RPMI8226 (cell line): ENCODE measurements around the gene ADRA2B.
A peak's percentile ranks its signal among the peaks of the same experiment; 100 is the strongest.

Experiments used
- DNase-seq: peaks from one replicate; pipeline ENCODE4 v3.0.0-alpha.2; 2015

Gene ADRA2B

DNA sequence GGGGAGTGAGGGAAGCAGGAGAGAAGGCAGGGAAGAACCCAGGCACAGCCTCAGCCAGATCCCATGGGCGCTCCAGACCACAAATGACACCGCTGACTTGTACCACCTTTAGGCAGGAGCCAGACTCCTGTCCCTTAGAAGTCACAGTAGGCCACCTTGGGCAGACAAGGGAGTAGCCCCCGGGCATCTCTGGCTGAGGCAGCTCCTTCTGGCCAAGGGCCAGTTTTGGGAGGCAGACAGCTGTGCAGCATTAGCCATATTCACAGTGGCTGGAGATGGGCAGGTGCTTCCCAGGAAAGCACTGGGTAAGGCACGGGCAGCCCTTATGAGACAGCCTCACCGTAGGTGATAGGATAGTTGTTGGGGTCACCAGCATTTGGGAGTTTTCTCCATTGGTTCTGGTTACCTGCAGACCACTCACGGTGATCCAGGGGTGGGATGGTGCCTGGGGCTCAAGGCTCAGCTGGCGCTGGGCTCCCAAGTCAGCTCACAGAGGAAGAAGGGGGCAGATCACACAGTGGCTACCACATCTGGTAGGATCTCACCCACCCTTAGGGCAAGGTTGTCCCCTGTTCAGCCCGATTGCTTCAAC is 19.9 kb upstream of the ADRA2B start:
- DNase-seq: peak; percentile 52

DNA sequence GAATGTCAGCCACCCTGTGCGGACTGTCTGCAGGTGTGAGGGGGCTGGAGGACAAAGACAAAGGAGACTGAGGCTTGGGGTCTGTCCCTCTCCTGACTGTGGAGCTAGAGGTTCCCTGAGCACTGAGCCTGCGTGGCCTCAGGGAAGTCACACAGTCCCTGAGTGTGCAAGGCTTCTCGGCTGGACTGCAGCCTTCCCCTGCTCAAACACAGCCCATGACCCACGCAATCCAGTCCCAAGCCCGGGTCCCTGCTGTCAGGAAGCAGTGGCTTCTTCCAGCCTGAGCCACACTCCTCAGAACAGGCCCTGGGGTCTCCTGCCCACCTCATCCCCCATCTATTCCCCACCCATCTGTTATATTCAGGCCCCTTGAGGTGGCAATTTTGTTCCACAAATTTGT is 19.2 kb upstream of the ADRA2B start:
- no peak for DNase-seq

DNA sequence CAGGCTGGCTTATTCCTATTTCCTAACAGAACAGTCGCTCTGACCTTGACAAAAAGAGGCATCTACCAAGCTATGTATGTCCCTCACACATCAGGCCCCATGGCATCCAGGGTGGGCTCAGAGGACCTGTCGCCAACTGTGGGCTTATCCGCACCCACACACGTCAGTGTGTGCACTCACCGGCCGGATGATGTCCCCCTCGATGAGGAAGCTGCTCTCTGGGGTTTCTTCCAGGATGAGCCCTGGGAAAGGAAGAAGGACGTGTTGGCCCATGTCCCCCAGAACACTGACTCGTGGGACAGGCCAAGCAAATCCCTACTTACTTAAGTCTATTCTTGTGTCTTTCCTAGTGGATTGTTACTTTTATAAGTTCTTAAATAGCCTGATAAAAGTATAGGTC is 18.8 kb upstream of the ADRA2B start:
- no peak for DNase-seq

DNA sequence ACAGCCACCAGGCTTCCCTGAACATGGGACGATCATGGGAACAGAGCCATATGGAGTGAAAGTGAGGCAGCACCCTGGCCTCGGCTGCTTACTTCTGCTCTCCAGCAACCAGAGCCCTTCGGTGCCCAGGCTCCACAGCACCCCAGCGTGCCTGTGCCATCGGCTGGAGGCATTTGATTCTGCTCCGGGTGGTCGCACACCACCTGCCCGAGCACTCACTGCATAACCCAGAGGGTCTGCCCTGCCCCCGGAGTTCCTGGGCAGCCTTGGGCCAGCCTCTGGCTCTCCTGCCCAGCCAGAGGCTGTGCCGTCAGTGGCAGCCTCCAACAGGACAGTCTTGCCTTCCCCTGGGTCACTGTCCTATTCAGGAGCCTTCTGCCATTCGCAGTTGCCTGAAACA is 18.1 kb upstream of the ADRA2B start:
- no peak for DNase-seq

DNA sequence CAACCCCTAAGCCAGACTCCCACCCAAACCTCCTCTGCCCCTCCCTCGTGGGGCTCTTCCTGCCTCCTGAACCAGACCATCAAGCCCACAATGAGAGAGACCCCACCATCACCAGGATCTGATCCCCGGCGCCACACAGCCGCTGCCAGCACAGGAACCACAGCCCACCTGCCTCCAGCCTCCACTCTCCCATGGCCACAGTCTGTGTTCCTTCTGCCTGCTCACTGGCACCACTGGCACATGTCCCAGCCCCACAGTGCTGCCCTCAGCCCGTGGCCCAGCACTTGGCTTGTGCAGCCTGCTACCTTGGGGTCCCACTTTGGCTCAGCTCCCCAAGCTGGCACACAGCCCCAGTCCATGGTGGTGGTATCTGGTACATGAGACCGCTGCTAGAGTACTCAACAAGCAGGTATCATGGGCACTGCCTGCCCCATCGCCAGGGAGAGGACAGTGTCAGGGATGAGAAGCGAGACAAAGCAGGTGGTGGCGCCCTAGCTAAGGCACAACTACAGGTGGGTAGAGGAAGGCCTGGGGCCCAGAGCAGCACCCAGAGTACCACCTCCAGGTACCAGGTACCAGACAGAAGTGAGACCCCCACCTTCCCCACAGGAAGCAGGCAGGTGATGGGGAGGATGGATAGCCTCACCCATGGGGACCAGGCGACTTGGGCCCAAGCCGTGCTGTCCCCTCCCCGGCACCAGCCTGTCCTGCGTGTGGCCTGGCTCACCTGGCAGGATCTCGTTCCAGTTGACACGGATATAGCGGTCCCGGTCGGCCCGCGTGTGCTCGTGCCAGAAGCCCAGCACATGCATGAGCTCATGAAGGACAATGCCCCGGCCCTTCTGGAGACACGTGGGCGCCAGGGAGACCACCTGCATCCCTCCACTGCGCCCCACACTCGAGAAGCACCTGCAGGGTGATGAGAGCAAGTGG is 15.7 kb upstream of the ADRA2B start:
- DNase-seq: no peak

DNA sequence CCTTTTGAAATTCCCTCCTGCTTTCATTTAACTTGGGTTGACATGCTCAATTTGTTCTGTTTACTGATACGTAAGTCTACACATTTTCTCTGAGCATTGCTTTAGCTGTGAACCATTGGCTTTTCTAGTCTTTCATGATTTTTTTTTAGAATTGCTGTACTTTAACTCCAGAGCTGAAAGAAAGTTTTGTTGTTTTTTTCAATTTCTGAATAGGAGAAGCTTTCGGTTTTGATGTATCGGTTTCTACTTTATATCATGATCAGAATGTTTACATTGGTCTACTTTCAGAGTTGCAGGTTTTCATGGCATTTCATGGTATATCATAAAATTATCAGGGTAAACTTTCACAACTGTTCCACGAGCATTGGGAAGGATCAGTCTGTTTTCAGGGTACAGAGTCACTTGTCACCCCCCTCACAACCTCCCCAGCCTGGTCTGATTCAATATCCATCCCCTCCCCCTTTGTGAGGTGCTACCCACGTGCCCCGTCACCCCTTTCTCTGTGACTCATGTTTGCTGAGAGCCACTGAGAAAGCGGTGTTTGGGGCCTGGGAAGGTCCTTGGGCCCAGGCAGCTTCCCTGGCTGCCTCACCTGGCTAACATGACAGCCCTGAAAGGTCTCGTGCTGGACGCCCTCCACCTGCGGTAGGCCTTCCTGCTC is 14.9 kb upstream of the ADRA2B start:
- no peak for DNase-seq

DNA sequence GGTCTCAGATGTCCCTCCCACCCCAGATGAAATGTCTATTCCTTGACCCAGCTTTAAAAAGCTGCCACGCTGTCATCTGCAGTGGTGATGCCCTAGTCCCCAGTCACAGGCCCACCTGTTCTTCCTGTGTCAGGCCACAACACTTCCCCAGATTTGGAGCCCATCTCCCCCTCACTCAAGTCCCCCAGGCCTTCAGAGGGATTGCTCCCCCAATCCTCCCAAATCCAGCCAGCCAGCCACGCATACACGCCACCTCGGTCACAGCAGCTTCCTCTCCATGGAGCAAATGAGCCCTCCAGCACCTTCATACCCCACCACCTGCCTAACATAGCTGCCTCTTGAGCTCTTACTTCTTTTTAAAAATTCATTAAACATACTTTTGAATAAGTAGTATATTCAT is 14.1 kb upstream of the ADRA2B start:
- DNase-seq: no peak

DNA sequence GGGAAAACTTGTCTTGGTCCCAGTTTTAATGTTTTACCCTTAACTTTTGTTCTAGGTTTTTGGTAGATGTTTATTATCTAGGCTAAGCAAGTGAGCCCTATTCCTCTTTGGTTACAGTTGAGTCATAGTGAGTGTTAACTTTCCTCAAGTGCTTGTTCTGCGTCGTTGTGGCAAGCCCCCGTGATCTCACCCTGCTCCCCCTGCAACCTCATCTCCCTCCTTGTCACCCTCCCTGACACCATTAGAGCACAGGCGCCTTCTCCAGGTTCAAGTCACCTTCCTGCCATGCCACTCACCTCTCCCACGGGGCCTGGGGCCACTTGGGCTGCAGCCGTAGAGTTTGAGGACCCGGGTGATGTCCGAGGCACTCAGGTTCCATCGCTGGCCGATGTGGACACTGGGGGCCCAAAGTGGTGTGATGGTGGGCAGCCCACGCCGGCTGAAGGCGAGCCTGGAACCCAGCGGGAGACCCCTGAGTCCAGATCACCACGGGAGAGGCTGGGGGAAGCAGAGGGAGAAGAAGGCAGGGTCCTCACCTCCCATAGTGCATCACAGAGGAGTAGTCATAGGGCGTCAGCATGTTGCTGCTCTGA is 13.3 kb upstream of the ADRA2B start:
- no peak for DNase-seq

DNA sequence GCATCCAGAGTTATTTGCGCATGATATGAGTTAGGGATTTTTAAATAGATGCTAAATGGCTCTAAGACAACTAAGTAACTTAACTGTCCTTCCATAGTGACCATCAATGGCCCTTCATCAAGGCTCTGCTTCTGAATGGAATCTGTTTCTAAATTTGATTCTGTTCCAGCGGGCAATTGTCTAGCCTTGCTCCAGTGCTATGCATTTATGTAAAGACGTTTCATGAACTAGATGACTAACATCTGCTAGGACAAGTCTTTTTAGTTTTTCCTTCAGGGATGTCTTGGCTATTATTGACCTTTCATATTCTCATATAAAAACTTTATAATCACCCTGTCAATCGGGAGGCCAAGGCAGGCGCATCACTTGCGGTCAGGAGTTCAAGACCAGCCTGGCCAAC is 12.1 kb upstream of the ADRA2B start:
- no peak for DNase-seq

DNA sequence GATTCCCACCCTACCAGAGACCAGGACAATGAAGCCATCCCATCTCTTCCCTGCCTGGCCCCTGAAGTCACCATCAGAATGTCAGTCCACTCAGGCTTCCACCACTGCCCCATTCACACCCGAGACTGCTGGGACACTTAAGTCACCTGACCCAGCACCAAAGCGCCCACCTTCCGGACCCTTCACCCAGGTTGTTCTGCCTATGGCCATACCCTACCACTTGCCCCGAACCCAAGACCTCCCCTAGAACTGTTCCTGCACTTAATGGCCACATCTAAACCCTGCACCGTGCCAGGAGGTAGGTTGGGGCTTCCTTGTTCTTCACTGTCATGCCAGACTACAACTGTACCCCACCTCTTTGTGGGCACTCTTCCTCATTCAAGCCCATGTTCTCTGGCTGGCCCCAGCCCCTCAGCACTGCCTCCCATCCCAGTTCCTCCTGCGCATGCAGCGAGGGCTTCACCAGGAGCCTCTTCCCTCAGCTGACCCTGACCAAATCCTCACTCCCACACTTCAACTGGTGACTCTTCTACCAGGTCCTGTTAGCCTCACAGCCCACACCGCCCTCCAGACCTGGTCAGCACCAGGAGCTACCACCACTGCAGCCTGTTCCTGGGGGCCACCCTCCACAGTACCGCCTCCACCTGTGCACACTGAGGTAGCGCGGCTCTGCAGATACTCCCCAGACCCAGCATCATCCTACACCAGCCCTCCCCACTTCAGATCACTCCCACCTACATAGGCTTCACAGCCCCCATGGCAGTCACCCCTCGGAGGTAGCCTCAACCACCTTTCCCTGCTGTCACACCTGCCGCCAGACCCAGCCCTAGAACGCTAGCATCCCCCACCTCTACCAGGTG is 8.3 kb upstream of the ADRA2B start:
- no peak for DNase-seq

DNA sequence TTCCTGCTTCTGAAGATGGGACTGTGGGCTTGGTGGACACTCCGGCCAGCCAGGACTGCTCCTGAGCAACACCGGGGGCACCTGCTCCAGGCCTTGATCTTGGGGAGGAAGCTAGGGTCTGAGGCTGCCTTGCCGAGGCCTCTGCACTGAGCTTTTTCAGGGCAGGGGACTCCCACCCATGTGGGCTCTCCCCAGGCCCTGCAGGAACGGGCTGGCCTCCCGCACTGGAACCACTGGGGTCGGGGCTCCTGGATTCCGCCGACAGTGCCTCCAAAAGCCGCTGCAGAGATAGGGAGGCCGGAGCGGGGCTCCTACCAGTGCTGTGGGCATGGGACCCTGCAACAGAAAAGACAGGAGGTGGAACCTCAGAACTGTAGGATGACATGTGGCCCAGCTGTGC is 7.6 kb upstream of the ADRA2B start:
- no peak for DNase-seq

DNA sequence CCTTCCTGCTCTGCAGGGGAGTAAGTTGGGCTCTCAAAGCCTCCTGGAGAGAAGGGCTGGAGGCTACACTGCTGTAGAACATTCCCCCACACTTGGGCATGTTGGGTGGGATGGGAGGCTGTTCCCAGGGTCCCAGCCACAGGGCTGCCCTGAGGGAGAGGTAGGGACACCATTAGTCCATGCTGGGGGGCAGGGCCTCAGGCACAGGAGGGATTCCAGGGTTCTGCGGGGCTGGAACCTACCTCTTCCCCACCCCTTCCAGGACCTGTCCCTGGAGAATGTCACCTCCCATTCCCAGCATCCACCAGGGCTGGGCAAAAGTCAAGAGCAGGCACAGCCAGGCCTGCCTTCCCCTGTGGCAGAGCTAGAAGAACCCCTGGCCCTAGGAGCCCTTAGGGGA is 6.9 kb upstream of the ADRA2B start:
- DNase-seq: no peak

DNA sequence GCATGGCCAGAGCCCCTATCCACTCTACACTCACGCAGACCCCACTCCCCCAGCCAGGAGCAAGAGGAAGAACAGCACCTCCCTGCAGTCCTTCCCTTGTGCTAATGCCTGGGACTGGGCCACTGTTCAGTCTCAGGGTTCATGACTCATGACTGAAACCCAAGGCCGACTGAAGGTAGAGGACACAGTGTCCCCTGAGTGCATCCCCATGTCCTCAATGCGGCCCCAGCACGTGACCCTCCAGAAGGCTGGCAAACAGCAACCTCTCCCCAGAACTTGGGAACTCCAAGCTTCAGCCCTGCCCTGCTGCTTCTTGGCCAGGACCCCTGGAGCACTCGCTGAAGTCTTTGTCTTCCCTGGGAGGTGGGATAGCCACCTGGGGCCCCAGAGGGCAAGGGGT is 6.0 kb upstream of the ADRA2B start:
- DNase-seq: no peak

DNA sequence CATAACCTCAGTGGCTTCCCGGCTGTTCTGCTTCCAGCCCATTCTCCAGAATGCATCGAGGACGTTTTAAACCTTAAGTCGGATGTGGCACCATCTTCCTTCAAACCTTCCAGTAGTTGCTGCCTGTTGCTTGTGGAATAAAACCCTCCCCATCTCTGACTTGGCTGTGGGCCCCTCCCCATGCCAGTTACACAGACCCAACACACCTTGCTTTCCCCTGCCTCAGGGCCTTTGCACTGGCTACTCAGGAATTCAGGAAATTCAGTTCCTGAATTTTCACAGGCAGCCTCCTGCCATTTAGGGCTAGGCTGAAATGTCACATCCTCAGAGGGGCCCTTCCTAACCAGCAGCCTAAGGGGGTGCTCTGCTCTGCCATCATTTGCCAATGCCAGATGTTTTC is 5.0 kb upstream of the ADRA2B start:
- no peak for DNase-seq

DNA sequence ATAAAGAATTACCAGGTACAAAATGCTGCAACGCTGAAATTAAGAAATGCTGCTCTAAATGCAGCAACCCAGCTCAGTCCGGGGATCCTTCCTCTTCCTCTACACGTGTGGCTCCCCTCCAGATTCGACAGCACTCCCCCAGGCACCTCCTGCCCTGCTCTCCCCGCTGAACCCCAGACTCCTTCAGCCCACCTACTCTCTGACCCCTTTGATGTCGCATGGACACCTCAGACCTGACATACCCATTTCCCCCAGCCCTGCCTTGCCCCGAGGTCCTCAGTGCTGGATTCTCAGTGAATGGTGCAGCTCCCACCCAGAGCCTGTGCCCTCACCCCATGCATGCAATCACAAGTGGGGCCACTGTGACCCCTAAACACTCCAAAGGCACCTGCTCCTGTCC is 4.6 kb upstream of the ADRA2B start:
- no peak for DNase-seq

DNA sequence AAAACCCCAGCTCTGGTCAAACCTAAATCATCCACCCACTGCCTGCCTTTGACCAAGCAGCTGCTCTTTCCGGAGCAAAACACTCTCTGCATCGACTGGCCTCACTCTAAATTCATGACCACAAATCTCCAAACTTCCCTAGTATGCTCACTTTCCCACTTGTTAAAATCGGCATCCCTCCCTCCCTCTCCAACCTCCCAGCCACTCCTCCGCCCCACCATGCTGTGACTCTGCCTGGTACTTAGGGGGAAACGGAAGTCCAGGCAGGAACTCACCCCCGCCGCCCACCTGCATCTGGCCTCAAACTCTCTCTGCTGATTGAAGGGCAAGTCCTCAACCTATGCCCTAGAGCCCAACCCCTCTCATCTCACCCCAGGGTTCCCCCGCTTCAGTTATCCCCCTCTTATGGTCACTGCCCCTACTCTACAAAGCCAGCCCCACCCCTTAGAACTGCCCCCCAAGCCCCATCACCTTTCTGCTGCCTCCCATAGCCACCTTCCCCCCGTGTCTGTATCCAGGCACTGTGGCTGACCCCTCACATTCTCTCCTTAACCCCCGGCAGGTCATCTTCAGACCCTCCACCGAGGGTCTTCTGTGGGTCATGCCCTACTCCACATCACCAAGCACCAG is 3.8 kb upstream of the ADRA2B start:
- DNase-seq: no peak

DNA sequence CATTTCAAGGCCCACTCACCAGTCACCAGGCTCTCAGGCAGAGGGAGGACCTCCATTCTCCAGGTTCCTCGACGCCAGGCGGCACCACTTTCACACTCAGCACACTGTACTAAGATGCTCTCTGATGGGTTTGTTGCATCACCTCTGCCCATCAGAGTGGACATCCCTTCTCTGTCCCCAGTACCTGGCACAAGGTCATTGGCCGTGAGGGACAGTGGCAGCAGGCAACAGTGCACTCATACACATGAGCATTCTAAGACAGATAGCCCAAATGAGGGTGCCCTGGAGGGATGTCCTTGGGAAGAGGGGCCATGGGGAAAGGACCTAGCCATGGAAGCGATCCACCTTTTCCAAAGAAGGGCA is 3.0 kb upstream of the ADRA2B start:
- no peak for DNase-seq

DNA sequence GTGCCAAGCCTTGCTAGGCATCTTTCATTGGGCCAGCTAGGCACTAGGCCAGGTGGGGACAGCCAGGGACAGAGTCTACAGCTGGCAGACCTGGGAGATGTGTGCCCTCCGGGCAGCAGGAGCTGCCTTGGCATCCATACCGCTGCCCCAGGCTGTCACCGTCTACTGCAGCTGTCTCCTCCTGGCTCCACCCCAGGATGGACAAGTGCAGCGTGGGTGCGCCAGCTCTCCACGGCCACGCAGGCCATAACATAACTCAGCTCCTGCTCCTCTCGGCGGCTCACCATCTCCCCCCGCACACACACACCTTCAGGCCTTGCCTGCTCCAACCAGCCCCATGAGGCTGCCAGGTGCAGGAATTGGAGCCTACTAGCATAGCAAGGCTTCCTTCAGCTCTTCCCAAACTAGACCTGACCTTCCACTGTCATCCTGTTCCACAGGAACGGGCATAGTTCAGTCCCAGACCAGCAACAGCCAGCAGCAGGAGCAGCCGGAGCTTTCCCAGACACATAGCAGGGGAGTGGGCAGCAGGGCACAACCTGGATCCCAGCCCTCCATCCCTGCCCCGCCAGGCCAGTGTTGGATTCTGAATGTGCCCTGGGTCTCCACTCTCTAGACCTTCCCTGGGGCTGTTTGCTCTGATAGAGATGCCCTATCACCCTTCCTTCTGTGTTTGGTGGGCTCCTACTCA is 2.5 kb upstream of the ADRA2B start:
- no peak for DNase-seq

DNA sequence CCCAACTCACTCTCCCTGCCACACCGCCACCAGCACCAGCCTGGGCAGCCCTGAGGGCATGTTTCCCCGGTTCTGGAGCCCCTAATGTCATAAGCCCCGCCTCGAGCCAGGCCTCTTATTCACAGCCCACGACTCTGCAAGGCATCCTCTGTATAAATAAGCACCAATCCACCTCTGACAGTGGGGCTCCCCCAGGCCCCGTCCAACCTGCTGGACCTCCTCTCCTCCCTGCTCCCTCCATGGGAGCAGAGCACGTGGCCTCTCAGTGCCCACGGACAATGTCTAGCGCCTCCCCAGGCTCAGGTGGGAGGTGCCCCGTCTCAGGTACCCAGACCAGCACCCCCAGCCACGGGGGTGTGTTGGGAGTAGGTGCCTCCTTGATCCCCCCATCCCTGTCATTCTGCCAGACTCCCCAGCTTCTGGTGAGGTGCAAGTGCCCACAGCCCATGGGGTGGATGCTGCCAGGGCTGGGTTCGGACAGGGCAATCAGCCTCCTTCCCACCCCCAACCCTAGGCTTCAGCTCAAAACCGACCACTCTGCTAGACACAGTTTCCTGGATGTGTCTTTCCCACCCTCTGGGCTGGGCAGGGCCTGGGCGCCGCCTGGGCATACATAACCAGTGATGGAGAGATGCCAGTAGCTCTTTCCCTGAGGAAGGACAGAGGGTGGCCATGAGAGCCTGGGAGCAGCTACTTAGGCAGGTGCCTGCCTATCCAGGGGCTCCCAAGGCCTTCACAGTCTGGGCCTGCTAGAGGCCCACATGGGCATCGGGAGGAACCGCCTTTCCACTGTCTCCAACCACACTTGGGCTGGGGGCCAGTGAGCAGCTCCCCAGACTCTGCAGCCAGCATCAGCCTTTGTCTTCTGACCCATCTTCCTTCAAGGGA is 1.6 kb upstream of the ADRA2B start:
- DNase-seq: peak; percentile 59

DNA sequence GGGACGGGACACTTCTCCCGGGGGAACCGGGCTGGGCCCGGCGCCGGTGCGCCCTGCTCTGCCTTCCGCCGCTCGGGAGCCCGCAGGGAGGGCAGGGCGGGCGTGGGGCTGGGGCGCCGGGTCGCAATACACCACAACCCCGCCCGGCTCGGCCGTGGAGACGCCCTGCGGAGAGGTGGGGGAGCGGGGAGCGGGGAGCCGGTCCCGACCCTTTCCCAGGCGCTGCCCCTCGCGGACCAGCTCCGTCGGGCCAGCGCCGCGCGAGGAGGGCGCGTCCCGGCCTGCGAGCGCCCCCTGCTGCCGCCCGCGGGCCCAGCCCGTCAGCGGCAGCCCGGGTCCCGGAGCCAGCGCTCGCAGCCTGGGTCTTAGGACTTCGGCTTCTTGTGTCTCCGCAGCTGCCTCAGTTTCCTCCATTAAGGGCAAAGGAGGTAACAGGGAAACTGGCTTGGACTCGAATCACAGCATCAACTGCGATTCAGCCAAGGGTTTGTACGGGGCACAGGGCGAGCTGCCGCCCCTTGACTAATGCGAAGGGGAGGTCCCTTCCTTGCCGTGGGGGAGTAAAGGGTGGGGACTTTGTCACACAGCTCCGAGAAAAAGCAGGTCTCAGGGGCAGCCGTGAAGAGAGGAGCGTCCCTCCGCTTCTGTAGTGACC is 635 bp upstream of the ADRA2B start:
- peak; percentile 78 for DNase-seq
